Endothelial cell of umbilical vein (primary cell): ENCODE data around the gene RNF130. TPM values are rescaled to one million over a fixed set of nuclear protein-coding genes. Genes with fewer than 3 reads are reported as not detected.

Experiments used
- BruUV-seq: library from RNA; stranded (reverse); fragments of 400-500 nt; replicated peaks from 2 replicates; lab custom pipeline; 2021; lab: Mats Ljungman, UMichigan
- CTCF ChIA-PET: fragments of 300-600, 350-600 bp; sonication (Branson Sonifier 250); formaldehyde crosslinking; loops from one replicate; lab custom pipeline; 2021; ENCODE audit warnings: antibody characterized with exemption, inconsistent platforms; lab: Charles Lee
- POLR2A ChIA-PET: fragments of 300-600, 350-600 bp; sonication (Branson Sonifier 250); formaldehyde crosslinking; loops from one replicate; lab custom pipeline; 2021; ENCODE audit warnings: antibody characterized with exemption, inconsistent platforms; lab: Charles Lee
- DNase-seq: peaks from one replicate; pipeline ENCODE4 v3.0.0-alpha.2; 2011; ENCODE audit warnings: low read depth, low spot score
- FAIRE-seq: peaks from 2 replicates; lab custom pipeline; 2011; peaks lifted over from hg19 to GRCh38; lab: Jason Lieb, UNC
- H2AFZ ChIP-seq: 2 replicates; pipeline ENCODE4 v1.6.0; 2012; ENCODE audit warnings: low read depth, low read length, control low read depth, inconsistent platforms
- H3K27ac ChIP-seq: 2 replicates; pipeline ENCODE4 v1.5.1; 2011; ENCODE audit warnings: low read depth, mild to moderate bottlenecking, control low read depth, low read length, moderate library complexity; ENCODE audit not compliant: insufficient read depth
- H3K27me3 ChIP-seq, 2 experiments: 2 replicates each; pipeline versions ENCODE4 v1.6.0 to v1.6.1; 2011; ENCODE audit warnings: low read length in 2 of 2, mixed read lengths in 1 of 2; ENCODE audit not compliant: control insufficient read depth in 2 of 2, insufficient read depth in 2 of 2
- H3K36me3 ChIP-seq, 2 experiments: 2 replicates in 1 of 2; 3 replicates in 1 of 2; pipeline ENCODE4 v1.5.1; 2011; ENCODE audit warnings: low read length in 2 of 2, mild to moderate bottlenecking in 1 of 2, moderate library complexity in 1 of 2; ENCODE audit not compliant: control insufficient read depth in 2 of 2, insufficient read depth in 2 of 2; ENCODE audit errors: extremely low read depth in 1 of 2
- H3K4me1 ChIP-seq: 3 replicates; pipeline ENCODE4 v1.5.1; 2011; ENCODE audit warnings: mild to moderate bottlenecking, low read length; ENCODE audit not compliant: control insufficient read depth, insufficient read depth; ENCODE audit errors: extremely low read depth
- H3K4me2 ChIP-seq: 2 replicates; pipeline ENCODE4 v1.6.1; 2011; ENCODE audit warnings: low read length, control low read depth, mixed read lengths; ENCODE audit not compliant: insufficient read depth
- H3K4me3 ChIP-seq, 3 experiments: fragments of 200-600 bp in 1 of 3; sonication (generic), shearing (Covaris generic) in 1 of 3; replicated peaks in 1 of 3; 2 replicates each; pipeline ENCODE4 v1.5.1; 2011 to 2016; ENCODE audit warnings: control low read depth in 3 of 3, low read length in 3 of 3, mild to moderate bottlenecking in 2 of 3, inconsistent platforms in 1 of 3, low read depth in 1 of 3, moderate library complexity in 1 of 3; ENCODE audit not compliant: insufficient read depth in 1 of 3
- H3K79me2 ChIP-seq: 2 replicates; pipeline ENCODE4 v1.6.0; 2012; ENCODE audit warnings: low read length, inconsistent platforms; ENCODE audit not compliant: control insufficient read depth, insufficient read depth
- H3K9ac ChIP-seq: replicated peaks from 2 replicates; pipeline ENCODE3; 2011; ENCODE audit warnings: low read length, control low read depth; ENCODE audit not compliant: insufficient read depth; ENCODE audit errors: extremely low read depth
- H3K9me1 ChIP-seq: replicated peaks from 3 replicates; pipeline ENCODE4 v1.6.0; 2011; ENCODE audit warnings: mild to moderate bottlenecking, low read length; ENCODE audit not compliant: control insufficient read depth, insufficient read depth; ENCODE audit errors: extremely low read depth
- H3K9me3 ChIP-seq: replicated peaks from 2 replicates; pipeline ENCODE4 v1.5.1; 2012; ENCODE audit warnings: low read length, inconsistent platforms; ENCODE audit not compliant: control insufficient read depth, insufficient read depth
- H4K20me1 ChIP-seq: replicated peaks from 2 replicates; pipeline ENCODE3; 2011; ENCODE audit warnings: mild to moderate bottlenecking, low read length; ENCODE audit not compliant: control insufficient read depth, insufficient read depth; ENCODE audit errors: extremely low read depth
- EZH2 ChIP-seq: IDR thresholded peaks from 2 replicates; pipeline ENCODE4 v1.6.1; 2012; ENCODE audit warnings: borderline replicate concordance, low read depth, mild to moderate bottlenecking, moderate library complexity, low read length, inconsistent platforms; ENCODE audit not compliant: severe bottlenecking
- FOS ChIP-seq: IDR thresholded peaks from 2 replicates; pipeline ENCODE4 v1.6.1; 2011; ENCODE audit warnings: mild to moderate bottlenecking, low read length, moderate library complexity, borderline replicate concordance; ENCODE audit not compliant: insufficient read depth
- GATA2 ChIP-seq: IDR thresholded peaks from 2 replicates; pipeline ENCODE4 v1.7.0; 2011; ENCODE audit warnings: low read depth, mild to moderate bottlenecking, moderate library complexity, mixed read lengths, low read length; ENCODE audit not compliant: insufficient read length, insufficient read depth
- JUN ChIP-seq: IDR thresholded peaks from 2 replicates; pipeline ENCODE4 v1.6.1; 2011; ENCODE audit warnings: borderline replicate concordance, low read depth; ENCODE audit not compliant: insufficient read length, insufficient read depth
- MYC ChIP-seq: IDR thresholded peaks from one replicate; pipeline ENCODE4 v1.6.1; 2011; ENCODE audit warnings: mild to moderate bottlenecking, low read depth, low read length
- POLR2A ChIP-seq: IDR thresholded peaks from 2 replicates; pipeline ENCODE4 v1.6.1; 2012; ENCODE audit warnings: low read depth, mild to moderate bottlenecking, control low read depth, low read length
- dilution Hi-C: fragments of 300-500 bp; cut with MboI; formaldehyde crosslinking; loops from one replicate; pipeline ENCODE4 v1.15.0; 2019; ENCODE audit warnings: low sequenced_read_pairs; ENCODE audit not compliant: extremely low pct_ligation_motif_present
- intact Hi-C: fragments of 100-400 bp; cut with micrococcal nuclease; formaldehyde crosslinking; loops from one replicate; pipeline ENCODE4 v1.10.0; 2022
- polyA plus RNA-seq, 4 experiments: library from polyadenylated mRNA; depleted of rRNA in 3 of 4; stranded (reverse) in 3 of 4; unstranded in 1 of 4; fragments of >200 nt; gene quantifications; 2 replicates each; pipeline versions ENCODE4 v1.2.1 to v1.2.3, GENCODE V29; 2011 to 2012; ENCODE audit warnings: missing spikeins in 1 of 4
- total RNA-seq: library from RNA; stranded (reverse); gene quantifications from 2 replicates; pipeline ENCODE4 v1.2.3, GENCODE V29; 2021
- TF ChIP-seq, protein P1 (sequence below), 2 donors: IDR thresholded peaks; 1 replicate in 1 of 2; 2 replicates in 1 of 2; pipeline ENCODE4 v1.5.1; 2011; ENCODE audit warnings: low read length in 2 of 2, mild to moderate bottlenecking in 2 of 2, moderate library complexity in 2 of 2, control low read depth in 1 of 2, inconsistent platforms in 1 of 2, low read depth in 1 of 2; ENCODE audit not compliant: insufficient read depth in 1 of 2; ENCODE audit errors: extremely low read depth in 1 of 2

The RNF130 gene
- total and polyA plus RNA-seq, 2 donors (not counting 3 experiments of a cell fraction or from before 2014, with no cell fraction given) = 43.0 to 43.1 TPM

DNA sequence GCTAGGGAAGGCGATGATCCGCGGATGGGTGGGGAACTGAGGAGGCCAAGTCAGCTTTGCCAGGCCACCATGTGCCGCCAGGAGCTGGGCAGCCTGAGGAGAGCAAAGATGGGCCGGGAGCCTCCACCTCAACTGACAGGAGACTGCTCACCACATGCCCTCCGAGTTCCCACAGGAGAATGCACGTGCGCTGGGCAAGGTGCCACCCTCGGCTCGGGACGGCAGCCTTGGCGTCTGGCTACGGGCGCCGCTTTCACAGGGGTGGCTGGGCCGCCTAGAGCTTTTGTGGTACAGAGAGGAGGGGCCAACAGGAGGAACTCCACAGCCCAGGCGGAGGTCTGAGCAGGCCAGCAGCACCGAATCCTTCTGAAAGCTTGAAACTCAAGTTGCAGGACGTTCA is 158.6 kb downstream of the RNF130 start:
- Histone ChIP-seq H3K79me2 (no peaks in the 10 kb centered on the region), H3K27me3 (peaks cover 0 to 2% of the 10 kb centered on the region in 2 experiments), H3K36me3 (no peaks in the 10 kb centered on the region), H3K4me1 (peaks cover 3% of the 10 kb centered on the region), H3K9ac (no peak overlapping the region), H2AFZ (no peak overlapping the region), H3K27ac (no peak overlapping the region), H3K4me3 (no peak overlapping the region), H3K4me2 (no peak overlapping the region), H4K20me1 (no peaks in the 10 kb centered on the region), H3K9me1 (no peaks in the 10 kb centered on the region), H3K9me3 (no peaks in the 10 kb centered on the region)
- BruUV-seq = no TSS peak
- TF ChIP-seq JUN (no peak), EZH2 (no peak), FOS (no peak), POLR2A (no peak), GATA2 (no peak), MYC (no peak)
- TF ChIP-seq, protein P1, sequence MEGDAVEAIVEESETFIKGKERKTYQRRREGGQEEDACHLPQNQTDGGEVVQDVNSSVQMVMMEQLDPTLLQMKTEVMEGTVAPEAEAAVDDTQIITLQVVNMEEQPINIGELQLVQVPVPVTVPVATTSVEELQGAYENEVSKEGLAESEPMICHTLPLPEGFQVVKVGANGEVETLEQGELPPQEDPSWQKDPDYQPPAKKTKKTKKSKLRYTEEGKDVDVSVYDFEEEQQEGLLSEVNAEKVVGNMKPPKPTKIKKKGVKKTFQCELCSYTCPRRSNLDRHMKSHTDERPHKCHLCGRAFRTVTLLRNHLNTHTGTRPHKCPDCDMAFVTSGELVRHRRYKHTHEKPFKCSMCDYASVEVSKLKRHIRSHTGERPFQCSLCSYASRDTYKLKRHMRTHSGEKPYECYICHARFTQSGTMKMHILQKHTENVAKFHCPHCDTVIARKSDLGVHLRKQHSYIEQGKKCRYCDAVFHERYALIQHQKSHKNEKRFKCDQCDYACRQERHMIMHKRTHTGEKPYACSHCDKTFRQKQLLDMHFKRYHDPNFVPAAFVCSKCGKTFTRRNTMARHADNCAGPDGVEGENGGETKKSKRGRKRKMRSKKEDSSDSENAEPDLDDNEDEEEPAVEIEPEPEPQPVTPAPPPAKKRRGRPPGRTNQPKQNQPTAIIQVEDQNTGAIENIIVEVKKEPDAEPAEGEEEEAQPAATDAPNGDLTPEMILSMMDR (IDR thresholded peaks at IDR 0.05; ENCODE audit: extremely low read depth in 1 of 2, insufficient read depth in 1 of 2, low read depth in 1 of 2, low read length in 2 of 2) = no peak
- POLR2A ChIA-PET = no interaction called here
- dilution Hi-C loops = no loop called here
- CTCF ChIA-PET = interaction anchor here (1.9 kb wide), 1 partner anchor 179 kb away, joined by 7 read pairs; no protein-coding TSS in a partner anchor
- intact Hi-C loops = no loop called here
- DNase-seq (no peak), FAIRE-seq (no peak)
